ENCODE measurements around the gene CACNA2D3.

- TF ChIP-seq, protein P1, sequence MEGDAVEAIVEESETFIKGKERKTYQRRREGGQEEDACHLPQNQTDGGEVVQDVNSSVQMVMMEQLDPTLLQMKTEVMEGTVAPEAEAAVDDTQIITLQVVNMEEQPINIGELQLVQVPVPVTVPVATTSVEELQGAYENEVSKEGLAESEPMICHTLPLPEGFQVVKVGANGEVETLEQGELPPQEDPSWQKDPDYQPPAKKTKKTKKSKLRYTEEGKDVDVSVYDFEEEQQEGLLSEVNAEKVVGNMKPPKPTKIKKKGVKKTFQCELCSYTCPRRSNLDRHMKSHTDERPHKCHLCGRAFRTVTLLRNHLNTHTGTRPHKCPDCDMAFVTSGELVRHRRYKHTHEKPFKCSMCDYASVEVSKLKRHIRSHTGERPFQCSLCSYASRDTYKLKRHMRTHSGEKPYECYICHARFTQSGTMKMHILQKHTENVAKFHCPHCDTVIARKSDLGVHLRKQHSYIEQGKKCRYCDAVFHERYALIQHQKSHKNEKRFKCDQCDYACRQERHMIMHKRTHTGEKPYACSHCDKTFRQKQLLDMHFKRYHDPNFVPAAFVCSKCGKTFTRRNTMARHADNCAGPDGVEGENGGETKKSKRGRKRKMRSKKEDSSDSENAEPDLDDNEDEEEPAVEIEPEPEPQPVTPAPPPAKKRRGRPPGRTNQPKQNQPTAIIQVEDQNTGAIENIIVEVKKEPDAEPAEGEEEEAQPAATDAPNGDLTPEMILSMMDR (IDR thresholded peaks at IDR 0.05; ENCODE audit: low read length): no peak
- no peak for TF ChIP-seq EZH2 (optimal IDR thresholded peaks at IDR 0.05; ENCODE audit: low read depth, low read length)
Observed at GRCh38 chr3:54647721-54648120, 525.4 kb downstream of the CACNA2D3 start.
